GM12865 (cell line): Measurements from ENCODE around the gene TAOK3.

ENCODE experiments used
- DNase-seq: peaks from one replicate; pipeline ENCODE4 v3.0.0; 2010; ENCODE audit warnings: low read depth
- H3K4me3 ChIP-seq: 2 replicates; pipeline ENCODE4 v1.5.1; 2011; ENCODE audit warnings: mild to moderate bottlenecking, low read depth, low read length, control low read depth
- CTCF ChIP-seq: IDR thresholded peaks from 2 replicates; pipeline ENCODE4 v1.5.1; 2011; ENCODE audit warnings: low read length, control low read depth, low read depth, inconsistent platforms; ENCODE audit not compliant: insufficient read depth; ENCODE audit errors: missing control alignments

Gene TAOK3

GRCh38 chr12:118190266-118190665, 182.4 kb downstream of the TAOK3 start:
- DNase-seq, result no peak
- no peak overlapping the region for H3K4me3 ChIP-seq
- TF ChIP-seq CTCF, result no peak

- no peak for TF ChIP-seq CTCF
- no peak overlapping the region for H3K4me3 ChIP-seq
- DNase-seq, result no peak
Measured at GRCh38 chr12:118189741-118190191, 182.9 kb downstream of the TAOK3 start.

GRCh38 chr12:118188690-118189371, 183.9 kb downstream of the TAOK3 start:
- H3K4me3 ChIP-seq, result no peak overlapping the region
- no peak for TF ChIP-seq CTCF
- DNase-seq, result no peak

- no peak overlapping the region for H3K4me3 ChIP-seq
- no peak for TF ChIP-seq CTCF
- no peak for DNase-seq
Measured at GRCh38 chr12:118187751-118188435, 184.8 kb downstream of the TAOK3 start.

- DNase-seq, result no peak
- no peak for TF ChIP-seq CTCF
- no peak overlapping the region for H3K4me3 ChIP-seq
Measured at GRCh38 chr12:118185602-118186397, 186.9 kb downstream of the TAOK3 start.

GRCh38 chr12:118183711-118184110, 189.0 kb downstream of the TAOK3 start:
- no peak for DNase-seq
- no peak overlapping the region for H3K4me3 ChIP-seq
- TF ChIP-seq CTCF, result no peak
